Breast epithelium (tissue), 3 donors: ENCODE measurements around the gene AGO3.

Experiments used
- CTCF ChIP-seq, 3 donors: fragments of 450-650 bp; IDR thresholded peaks; one replicate each; pipeline ENCODE4 v1.5.1; 2016 to 2017; ENCODE audit warnings: antibody characterized with exemption in 3 of 3, mild to moderate bottlenecking in 3 of 3, moderate library complexity in 3 of 3
- POLR2A ChIP-seq: fragments of 450-650 bp; IDR thresholded peaks from one replicate; pipeline ENCODE4 v1.6.1; 2016; ENCODE audit warnings: antibody characterized with exemption, mild to moderate bottlenecking, moderate library complexity
- POLR2AphosphoS5 ChIP-seq, 3 donors: sonication (generic); formaldehyde crosslinking; IDR thresholded peaks; one replicate each; pipeline ENCODE4 v1.6.1; 2017; ENCODE audit warnings: antibody characterized with exemption in 3 of 3

DNA sequence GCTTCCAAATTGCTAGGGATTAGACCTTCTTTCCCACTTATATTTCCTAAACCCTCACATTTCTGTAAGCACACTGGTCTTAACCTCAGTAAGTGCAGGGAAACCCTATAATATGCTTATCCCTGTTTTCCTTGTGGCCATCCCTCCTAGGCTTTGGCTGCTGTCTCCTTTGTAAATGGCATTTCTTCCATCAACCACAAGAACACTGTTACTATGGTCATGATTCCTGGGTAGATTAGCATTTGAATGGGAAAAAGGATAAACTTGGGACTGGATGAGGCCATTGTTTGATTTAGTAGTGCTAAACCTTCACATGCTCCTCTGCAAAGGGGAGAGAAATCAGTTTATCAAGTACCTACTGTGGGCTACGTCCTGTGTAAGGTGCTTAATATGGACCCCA, 16.2 kb upstream of the AGO3 start:
- TF ChIP-seq CTCF (IDR thresholded peaks at IDR 0.05) (no peak), POLR2A (no peak), POLR2AphosphoS5 (IDR thresholded peaks at IDR 0.05) (no peak)
